B cell (primary cell): ENCODE measurements around the gene RIMKLB. TPM values are rescaled to one million over a fixed set of nuclear protein-coding genes. Genes with fewer than 3 reads are reported as not detected.
"Not testable (repeated sequence)": the region's sequence is repeated elsewhere in the genome, so short reads cannot be mapped to it uniquely, and the experiment has no call there.

ENCODE experiments used
- ATAC-seq: fragments of 200-7000 bp; cut with Tn5 transposase; one replicate; pipeline ENCODE4 v1.10.0; 2021; ENCODE audit warnings: low read depth, mild to moderate bottlenecking, moderate number of reproducible peaks, moderate library complexity
- CTCF ChIA-PET: fragments of 350-600 bp; sonication (Branson Sonifier 250); formaldehyde crosslinking; loops from one replicate; lab custom pipeline; 2021; ENCODE audit warnings: antibody characterized with exemption, inconsistent platforms; lab: Charles Lee
- POLR2A ChIA-PET: fragments of 350-600 bp; sonication (Branson Sonifier 250); formaldehyde crosslinking; loops from one replicate; lab custom pipeline; 2021; ENCODE audit warnings: antibody characterized with exemption; lab: Charles Lee
- DNase-seq: peaks from one replicate; pipeline ENCODE4 v3.0.0; 2013
- H2AFZ ChIP-seq: 2 replicates; pipeline ENCODE4 v1.6.1; 2012; ENCODE audit warnings: mild to moderate bottlenecking, low read depth, low read length; ENCODE audit not compliant: insufficient read depth, poor library complexity, severe bottlenecking
- H3K27ac ChIP-seq, 2 donors: 1 replicate in 1 of 2; 2 replicates in 1 of 2; pipeline ENCODE4 v1.5.1; 2012 to 2013; ENCODE audit warnings: low read length in 2 of 2, mild to moderate bottlenecking in 2 of 2, moderate library complexity in 1 of 2
- H3K27me3 ChIP-seq, 4 experiments: fragments of 200-600 bp in 1 of 4; sonication (generic) in 1 of 4; replicated peaks in 1 of 4; 1 replicate in 2 of 4; 2 replicates in 2 of 4; pipeline versions ENCODE4 v1.6.1 to v1.7.0; 2013 to 2016; ENCODE audit warnings: low read length in 3 of 4, mild to moderate bottlenecking in 2 of 4, mixed read lengths in 1 of 4, moderate library complexity in 1 of 4; ENCODE audit not compliant: insufficient read depth in 4 of 4, control insufficient read depth in 3 of 4; ENCODE audit errors: control extremely low read depth in 1 of 4
- H3K36me3 ChIP-seq, 2 experiments: replicated peaks in 1 of 2; 1 replicate in 1 of 2; 2 replicates in 1 of 2; pipeline versions ENCODE4 v1.6.1 to v1.7.1; 2013; ENCODE audit warnings: low read length in 1 of 2; ENCODE audit not compliant: insufficient read depth in 2 of 2, control insufficient read depth in 1 of 2; ENCODE audit errors: control extremely low read depth in 1 of 2, extremely low read depth in 1 of 2
- H3K4me1 ChIP-seq, 2 donors: fragments of 200-600 bp in 1 of 2; sonication (generic) in 1 of 2; 1 replicate in 1 of 2; 2 replicates in 1 of 2; pipeline versions ENCODE4 v1.5.1 to v1.6.1; 2013 to 2017; ENCODE audit warnings: low read length in 2 of 2; ENCODE audit not compliant: control insufficient read depth in 2 of 2, insufficient read depth in 2 of 2
- H3K4me2 ChIP-seq: replicated peaks from 2 replicates; pipeline ENCODE3; 2012; ENCODE audit warnings: mild to moderate bottlenecking, low read depth, low read length; ENCODE audit not compliant: poor library complexity, severe bottlenecking
- H3K4me3 ChIP-seq, 5 experiments: fragments of 200-600 bp in 1 of 5; sonication (generic) in 1 of 5; 1 replicate in 3 of 5; 2 replicates in 2 of 5; pipeline versions ENCODE4 v1.5.1 to v1.7.0; 2011 to 2016; ENCODE audit warnings: low read length in 4 of 5, mild to moderate bottlenecking in 4 of 5, low read depth in 2 of 5, control low read depth in 1 of 5, moderate library complexity in 1 of 5; ENCODE audit not compliant: insufficient read depth in 1 of 5; ENCODE audit errors: control extremely low read depth in 1 of 5, extremely low read depth in 1 of 5
- H3K79me2 ChIP-seq: fragments of 200-600 bp; sonication (generic); one replicate; pipeline ENCODE4 v1.6.0; 2016; ENCODE audit warnings: low read length; ENCODE audit not compliant: control insufficient read depth, insufficient read depth
- H3K9ac ChIP-seq: fragments of 200-600 bp; sonication (generic); 2 replicates; pipeline ENCODE4 v1.6.1; 2017; ENCODE audit warnings: mild to moderate bottlenecking, low read length, moderate library complexity
- H3K9me3 ChIP-seq, 3 donors: one replicate each; pipeline versions ENCODE4 v1.6.1 to v1.7.1; 2013; ENCODE audit warnings: low read length in 2 of 3; ENCODE audit not compliant: control insufficient read depth in 2 of 3, insufficient read depth in 1 of 3; ENCODE audit errors: control extremely low read depth in 1 of 3
- H4K20me1 ChIP-seq: 2 replicates; pipeline ENCODE4 v1.6.0; 2012; ENCODE audit warnings: mild to moderate bottlenecking, low read length; ENCODE audit not compliant: insufficient read depth, control insufficient read depth, poor library complexity, severe bottlenecking
- H3K27ac Mint-ChIP-seq: one replicate; pipeline ENCODE4 v1.8.0; 2021; ENCODE audit warnings: mixed read lengths
- H3K27me3 Mint-ChIP-seq: one replicate; pipeline ENCODE4 v1.8.0; 2021; ENCODE audit warnings: mixed read lengths
- H3K4me1 Mint-ChIP-seq: one replicate; pipeline ENCODE4 v1.8.0; 2021; ENCODE audit warnings: mixed read lengths
- H3K4me3 Mint-ChIP-seq: one replicate; pipeline ENCODE4 v1.8.0; 2021; ENCODE audit warnings: mixed read lengths
- H3K9me3 Mint-ChIP-seq: one replicate; pipeline ENCODE4 v1.8.0; 2022; ENCODE audit warnings: mixed read lengths; ENCODE audit not compliant: insufficient read depth
- WGBS: methylation state at CpG from one replicate; pipeline ENCODE4 v1.1.5; 2013; ENCODE audit warnings: missing lambda C conversion rate; ENCODE audit not compliant: insufficient coverage; 5-methylcytosine and 5-hydroxymethylcytosine counted together
- intact Hi-C: fragments of 100-400 bp; cut with micrococcal nuclease; formaldehyde crosslinking; loops from one replicate; pipeline ENCODE4 v1.10.0; 2022
- polyA plus RNA-seq: library from polyadenylated mRNA; depleted of rRNA; stranded (reverse); fragments of >200 nt; gene quantifications from 2 replicates; pipeline ENCODE4 v1.2.3, GENCODE V29; 2012
- total RNA-seq, 2 donors: library from RNA; stranded (reverse); fragments of 120-200 nt in 1 of 2; gene quantifications; 1 replicate in 1 of 2; 2 replicates in 1 of 2; pipeline versions ENCODE4 v1.2.3 to v1.2.4, GENCODE V29; 2013 to 2022
- TF ChIP-seq, protein P1 (sequence below): fragments of 200-600 bp; IDR thresholded peaks from one replicate; pipeline ENCODE4 v1.8.0; 2022; ENCODE audit warnings: antibody characterized with exemption, mild to moderate bottlenecking

The RIMKLB gene
- total and polyA plus RNA-seq, 2 donors (not counting 1 experiment from before 2014, with no cell fraction given) = 27.8 to 54.2 TPM

GRCh38 chr12:8766121-8766520 is 68.3 kb downstream of the RIMKLB start:
- H3K27ac Mint-ChIP-seq, H3K4me3 ChIP-seq, POLR2A ChIA-PET, H3K4me2 ChIP-seq, H3K9me3 Mint-ChIP-seq, H3K4me3 Mint-ChIP-seq, DNase-seq, H3K9ac ChIP-seq, H4K20me1 ChIP-seq, H3K27me3 ChIP-seq, H3K27me3 Mint-ChIP-seq, CTCF ChIA-PET, H3K79me2 ChIP-seq, H3K9me3 ChIP-seq, H3K36me3 ChIP-seq, H3K27ac ChIP-seq, H3K4me1 ChIP-seq, H2AFZ ChIP-seq, H3K4me1 Mint-ChIP-seq, ATAC-seq, intact Hi-C loops: not testable (repeated sequence)
- WGBS = 100% methylated on average over 5 of the region's 8 CpGs

DNA sequence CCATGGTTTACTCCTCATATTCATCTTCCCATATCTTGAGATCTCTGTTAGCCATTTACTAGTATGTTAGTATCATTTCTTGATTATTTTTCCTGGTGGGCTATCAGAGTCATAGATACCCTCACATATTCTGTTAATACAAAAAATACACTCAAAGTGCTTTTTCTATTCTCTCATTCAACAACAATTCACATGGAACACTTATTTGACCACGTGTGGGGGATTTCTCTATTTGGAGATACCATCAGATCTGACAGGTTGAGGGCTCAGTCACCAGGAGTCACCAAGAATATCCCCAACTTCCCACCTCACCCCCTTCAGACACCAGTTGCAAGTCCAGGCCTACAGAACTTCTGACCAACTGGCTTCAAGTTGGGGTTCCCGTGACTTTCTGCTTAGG is 72.7 kb downstream of the RIMKLB start:
- Mint-ChIP-seq H3K4me1 (no peaks in the 10 kb centered on the region), H3K9me3 (no peaks in the 10 kb centered on the region), H3K27ac (no peak overlapping the region), H3K27me3 (no peaks in the 10 kb centered on the region), H3K4me3 (no peak overlapping the region)
- DNase-seq (no peak), ATAC-seq (no peak)
- ChIA-PET CTCF (no interaction called here), POLR2A (no interaction called here)
- Histone ChIP-seq H3K36me3 (peaks cover 0 to 5% of the 10 kb centered on the region in 2 experiments), H3K4me3 (no peak overlapping the region), H3K9me3 (no peaks in the 10 kb centered on the region), H3K79me2 (no peaks in the 10 kb centered on the region), H3K4me2 (no peak overlapping the region), H3K27ac (no peak overlapping the region), H3K27me3 (no peaks in the 10 kb centered on the region), H4K20me1 (no peaks in the 10 kb centered on the region), H3K4me1 (no peaks in the 10 kb centered on the region), H2AFZ (no peak overlapping the region), H3K9ac (no peak overlapping the region)
- no CpG with 5 or more reads among the region's 2 CpGs for WGBS
- TF ChIP-seq, protein P1, sequence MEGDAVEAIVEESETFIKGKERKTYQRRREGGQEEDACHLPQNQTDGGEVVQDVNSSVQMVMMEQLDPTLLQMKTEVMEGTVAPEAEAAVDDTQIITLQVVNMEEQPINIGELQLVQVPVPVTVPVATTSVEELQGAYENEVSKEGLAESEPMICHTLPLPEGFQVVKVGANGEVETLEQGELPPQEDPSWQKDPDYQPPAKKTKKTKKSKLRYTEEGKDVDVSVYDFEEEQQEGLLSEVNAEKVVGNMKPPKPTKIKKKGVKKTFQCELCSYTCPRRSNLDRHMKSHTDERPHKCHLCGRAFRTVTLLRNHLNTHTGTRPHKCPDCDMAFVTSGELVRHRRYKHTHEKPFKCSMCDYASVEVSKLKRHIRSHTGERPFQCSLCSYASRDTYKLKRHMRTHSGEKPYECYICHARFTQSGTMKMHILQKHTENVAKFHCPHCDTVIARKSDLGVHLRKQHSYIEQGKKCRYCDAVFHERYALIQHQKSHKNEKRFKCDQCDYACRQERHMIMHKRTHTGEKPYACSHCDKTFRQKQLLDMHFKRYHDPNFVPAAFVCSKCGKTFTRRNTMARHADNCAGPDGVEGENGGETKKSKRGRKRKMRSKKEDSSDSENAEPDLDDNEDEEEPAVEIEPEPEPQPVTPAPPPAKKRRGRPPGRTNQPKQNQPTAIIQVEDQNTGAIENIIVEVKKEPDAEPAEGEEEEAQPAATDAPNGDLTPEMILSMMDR = no peak
- intact Hi-C loops = no loop called here
